CD14-positive monocyte (primary cell): ENCODE results near the gene MARK4. TPM values are rescaled to one million over a fixed set of nuclear protein-coding genes. Genes with fewer than 3 reads are reported as not detected.
A peak's percentile ranks its signal among the peaks of the same experiment; 100 is the strongest.

Source experiments
- DNase-seq, 3 donors: peaks; one replicate each; pipeline ENCODE4 v3.0.0-alpha.2; 2011 to 2022
- H2AFZ ChIP-seq: 2 replicates; pipeline ENCODE4 v1.6.0; 2012; ENCODE audit warnings: mild to moderate bottlenecking, low read depth, low read length, inconsistent platforms; ENCODE audit not compliant: insufficient read depth, poor library complexity, severe bottlenecking
- H3K27ac ChIP-seq, 2 donors: 1 replicate in 1 of 2; 2 replicates in 1 of 2; pipeline ENCODE4 v1.5.1; 2012 to 2013; ENCODE audit warnings: low read length in 2 of 2, control low read depth in 1 of 2, inconsistent platforms in 1 of 2, low read depth in 1 of 2, mild to moderate bottlenecking in 1 of 2
- H3K27me3 ChIP-seq, 2 donors: one replicate each; pipeline versions ENCODE4 v1.6.0 to v1.6.1; 2011 to 2013; ENCODE audit warnings: low read length in 2 of 2; ENCODE audit not compliant: control insufficient read depth in 2 of 2, insufficient read depth in 2 of 2
- H3K36me3 ChIP-seq, 2 donors: replicated peaks in 1 of 2; 1 replicate in 1 of 2; 2 replicates in 1 of 2; pipeline versions ENCODE4 v1.5.1 to v1.6.1; 2012 to 2013; ENCODE audit warnings: low read length in 2 of 2, control low read depth in 1 of 2, inconsistent platforms in 1 of 2, mild to moderate bottlenecking in 1 of 2; ENCODE audit not compliant: insufficient read depth in 2 of 2, control insufficient read depth in 1 of 2
- H3K4me1 ChIP-seq, 2 donors: 1 replicate in 1 of 2; 2 replicates in 1 of 2; pipeline versions ENCODE4 v1.5.1 to v1.6.1; 2012 to 2013; ENCODE audit warnings: low read length in 2 of 2, control low read depth in 1 of 2, inconsistent platforms in 1 of 2, mild to moderate bottlenecking in 1 of 2, moderate library complexity in 1 of 2; ENCODE audit not compliant: insufficient read depth in 2 of 2, control insufficient read depth in 1 of 2
- H3K4me2 ChIP-seq: replicated peaks from 2 replicates; pipeline ENCODE3; 2012; ENCODE audit warnings: low read length, moderate library complexity, mild to moderate bottlenecking; ENCODE audit not compliant: poor library complexity, severe bottlenecking; ENCODE audit errors: extremely low read depth
- H3K4me3 ChIP-seq, 3 experiments: fragments of 200-600 bp in 1 of 3; sonication (generic) in 1 of 3; replicated peaks in 1 of 3; 1 replicate in 2 of 3; 2 replicates in 1 of 3; pipeline ENCODE4 v1.5.1; 2011 to 2013; ENCODE audit warnings: low read length in 3 of 3, mild to moderate bottlenecking in 3 of 3, control low read depth in 2 of 3, low read depth in 2 of 3, inconsistent platforms in 1 of 3, moderate library complexity in 1 of 3
- H3K79me2 ChIP-seq: 2 replicates; pipeline ENCODE4 v1.6.0; 2012; ENCODE audit warnings: mild to moderate bottlenecking, control low read depth, inconsistent platforms, low read length, moderate library complexity; ENCODE audit not compliant: insufficient read depth
- H3K9ac ChIP-seq: 2 replicates; pipeline ENCODE4 v1.6.0; 2017; ENCODE audit warnings: low read length, mild to moderate bottlenecking; ENCODE audit not compliant: insufficient read depth, poor library complexity, severe bottlenecking
- H3K9me3 ChIP-seq, 2 donors: replicated peaks in 1 of 2; 1 replicate in 1 of 2; 2 replicates in 1 of 2; pipeline versions ENCODE4 v1.5.1 to v1.6.1; 2012 to 2013; ENCODE audit warnings: low read length in 2 of 2, control low read depth in 1 of 2; ENCODE audit not compliant: control insufficient read depth in 1 of 2, insufficient read depth in 1 of 2
- H4K20me1 ChIP-seq: 2 replicates; pipeline ENCODE4 v1.6.0; 2012; ENCODE audit warnings: mild to moderate bottlenecking, low read length, control low read depth, moderate library complexity; ENCODE audit not compliant: insufficient read depth
- H3K27ac Mint-ChIP-seq, 7 donors: one replicate each; pipeline ENCODE4 v1.8.0; 2020; ENCODE audit warnings: mild to moderate bottlenecking in 7 of 7, mixed read lengths in 7 of 7, moderate library complexity in 6 of 7, inconsistent platforms in 2 of 7
- H3K27me3 Mint-ChIP-seq, 3 donors: one replicate each; pipeline ENCODE4 v1.8.0; 2021 to 2022; ENCODE audit warnings: low read depth in 3 of 3, mild to moderate bottlenecking in 3 of 3, mixed read lengths in 3 of 3, moderate library complexity in 3 of 3, inconsistent platforms in 1 of 3
- H3K36me3 Mint-ChIP-seq, 2 donors: one replicate each; pipeline ENCODE4 v1.8.0; 2020; ENCODE audit warnings: mixed read lengths in 2 of 2, inconsistent platforms in 1 of 2, mild to moderate bottlenecking in 1 of 2
- H3K4me1 Mint-ChIP-seq: one replicate; pipeline ENCODE4 v1.8.0; 2020; ENCODE audit warnings: mild to moderate bottlenecking, mixed read lengths
- H3K4me3 Mint-ChIP-seq, 2 donors: one replicate each; pipeline ENCODE4 v1.8.0; 2020; ENCODE audit warnings: mild to moderate bottlenecking in 2 of 2, mixed read lengths in 2 of 2, moderate library complexity in 1 of 2
- H3K9me3 Mint-ChIP-seq, 7 donors: one replicate each; pipeline ENCODE4 v1.8.0; 2020 to 2022; ENCODE audit warnings: mixed read lengths in 7 of 7, mild to moderate bottlenecking in 6 of 7, moderate library complexity in 6 of 7, inconsistent platforms in 2 of 7
- CTCF ChIP-seq: fragments of 200-600 bp; IDR thresholded peaks from one replicate; pipeline ENCODE4 v1.8.0; 2022; ENCODE audit warnings: antibody characterized with exemption, mild to moderate bottlenecking
- WGBS: methylation state at CpG from one replicate; pipeline ENCODE4 v1.1.5; 2013; ENCODE audit warnings: missing lambda C conversion rate; ENCODE audit not compliant: insufficient coverage; 5-methylcytosine and 5-hydroxymethylcytosine counted together
- intact Hi-C, 2 donors: fragments of 100-400 bp; cut with micrococcal nuclease; formaldehyde crosslinking; loops; one replicate each; pipeline versions ENCODE4 v1.15.0 to v1.15.1; 2023
- polyA plus RNA-seq, 3 donors: library from polyadenylated mRNA; depleted of rRNA in 1 of 3; unstranded in 2 of 3; stranded (reverse) in 1 of 3; fragments of 300-500 nt in 2 of 3; fragments of >200 nt in 1 of 3; fragmentation: Illumina TruSeq in 2 of 3; gene quantifications; 1 replicate in 2 of 3; 2 replicates in 1 of 3; pipeline ENCODE4 v1.2.3, GENCODE V29; 2012 to 2021

MARK4 gene
- polyA plus RNA-seq, 3 donors: 0.59 to 18.4 (median 0.69) TPM

GRCh38 chr19:45323671-45324081, 72.6 kb downstream of the MARK4 start:
- Histone ChIP-seq H3K79me2 (no peaks in the 10 kb centered on the region), H2AFZ (no peak overlapping the region), H3K9me3 (no peaks in the 10 kb centered on the region), H3K27me3 (peaks cover 8 to 31% of the 10 kb centered on the region in 2 donors), H3K27ac (no peak overlapping the region), H3K4me2 (no peak overlapping the region), H3K36me3 (no peaks in the 10 kb centered on the region), H3K9ac (no peak overlapping the region), H3K4me1 (peaks cover 3 to 7% of the 10 kb centered on the region in 2 donors), H4K20me1 (no peaks in the 10 kb centered on the region), H3K4me3 (no peak overlapping the region)
- no peak for DNase-seq
- Mint-ChIP-seq H3K4me1 (peaks cover 6% of the 10 kb centered on the region), H3K4me3 (peak overlapping the region; percentile 24 to 52), H3K27me3 (peaks cover 31 to 47% (median 33%) of the 10 kb centered on the region in 3 donors), H3K36me3 (no peaks in the 10 kb centered on the region), H3K27ac (no peak overlapping the region), H3K9me3 (peaks cover 0 to 8% (median 2%) of the 10 kb centered on the region in 7 donors)
- 4% methylated on average over 14 of the region's 30 CpGs for WGBS
- intact Hi-C loops: no loop called here
- TF ChIP-seq CTCF: no peak

DNA sequence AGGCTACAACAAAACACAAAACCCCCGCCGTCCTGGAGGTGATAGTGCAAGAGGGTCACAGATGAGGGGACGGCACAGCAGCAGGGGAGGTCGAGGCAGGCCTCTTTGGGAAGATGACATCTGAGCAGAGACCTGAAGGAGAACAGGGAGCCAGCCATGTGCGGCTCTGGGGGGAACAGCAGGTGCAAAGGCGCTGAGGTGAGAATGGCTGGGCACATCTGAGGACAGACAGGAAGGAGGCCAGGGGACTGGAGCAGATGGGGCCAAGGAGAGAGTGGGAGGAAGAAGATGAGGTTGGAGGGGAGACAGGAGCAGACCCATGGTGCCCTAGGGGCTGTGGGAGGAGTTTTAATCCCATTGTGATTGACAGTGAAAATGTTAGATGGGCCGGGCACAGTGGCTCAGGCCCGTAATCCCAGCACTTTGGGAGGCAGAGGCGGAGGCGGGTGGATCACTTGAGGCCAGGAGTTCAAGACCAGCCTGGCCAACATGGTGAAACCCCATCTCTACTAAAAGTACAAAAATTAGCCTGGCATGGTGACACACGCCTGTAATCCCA, 73.4 kb downstream of the MARK4 start:
- Histone ChIP-seq H3K27me3 (peaks cover 8 to 31% of the 10 kb centered on the region in 2 donors), H3K4me1 (peaks cover 3 to 7% of the 10 kb centered on the region in 2 donors), H3K27ac (no peak overlapping the region), H3K9me3 (no peaks in the 10 kb centered on the region), H3K9ac (no peak overlapping the region), H4K20me1 (no peaks in the 10 kb centered on the region), H3K36me3 (no peaks in the 10 kb centered on the region), H3K4me2 (no peak overlapping the region), H3K4me3 (no peak overlapping the region), H3K79me2 (no peaks in the 10 kb centered on the region), H2AFZ (no peak overlapping the region)
- Mint-ChIP-seq H3K27me3 (peaks cover 33 to 48% (median 35%) of the 10 kb centered on the region in 3 donors), H3K9me3 (peaks cover 0 to 8% (median 2%) of the 10 kb centered on the region in 7 donors), H3K27ac (no peak overlapping the region), H3K4me3 (peak overlapping the region in 1 of 2 donors; percentile 52), H3K4me1 (peaks cover 6% of the 10 kb centered on the region), H3K36me3 (no peaks in the 10 kb centered on the region)
- intact Hi-C loops: no loop called here
- no peak for TF ChIP-seq CTCF
- 72% methylated on average over 8 of the region's 11 CpGs for WGBS
- no peak for DNase-seq
